ENCODE results near the gene TMEM169.

DNA sequence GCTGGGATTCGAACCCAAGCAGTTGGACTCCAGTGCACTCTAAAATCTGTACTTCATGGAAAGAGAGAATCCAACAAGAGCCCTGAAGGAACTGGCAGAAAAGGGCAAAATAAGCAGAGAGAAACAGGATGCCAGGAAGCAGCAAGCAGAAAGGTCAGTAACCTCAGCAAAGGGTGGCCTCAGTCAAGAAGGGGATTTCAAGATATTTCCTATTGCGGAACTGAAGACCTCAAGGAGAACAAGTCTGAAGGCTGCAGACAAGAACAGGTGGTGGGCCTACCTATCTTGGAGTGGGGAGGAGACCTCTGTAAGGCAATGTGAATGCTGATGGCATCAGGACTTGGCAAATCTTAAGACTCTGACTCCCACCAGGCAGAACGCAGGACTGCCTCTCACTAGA is 48.3 kb upstream of the TMEM169 start:
- no peak for TF ChIP-seq CTCF (conservative IDR thresholded peaks at IDR 0.05)
- TF ChIP-seq ZFX (IDR thresholded peaks at IDR 0.05) = no peak
